ENCODE measurements around the gene ATP2A1.
A peak's percentile ranks its signal among the peaks of the same experiment; 100 is the strongest.
"Not testable (repeated sequence)": the region's sequence is repeated elsewhere in the genome, so short reads cannot be mapped to it uniquely, and the experiment has no call there.

Gene ATP2A1

DNA sequence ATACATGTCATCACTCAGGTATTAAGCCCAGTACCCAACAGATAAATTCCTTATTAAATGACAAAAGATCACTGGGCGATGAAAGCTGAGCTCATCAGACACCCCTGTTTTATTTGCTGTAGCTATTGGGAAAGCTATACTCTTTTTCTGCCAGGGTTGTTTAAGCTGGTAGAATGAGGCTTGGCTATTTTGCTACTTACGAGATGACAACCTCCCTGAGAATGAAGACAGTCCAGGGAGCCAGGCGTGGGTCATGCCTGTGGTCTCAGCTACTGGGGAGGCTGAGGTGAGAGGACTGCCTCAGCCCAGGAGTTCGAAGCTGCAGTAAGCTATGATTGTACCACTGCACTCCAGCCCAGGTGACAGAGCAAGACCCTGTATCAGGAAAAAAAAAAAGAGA, 19.0 kb upstream of the ATP2A1 start:
- no peak for DNase-seq (ENCODE audit: low read depth in 2 of 2)

DNA sequence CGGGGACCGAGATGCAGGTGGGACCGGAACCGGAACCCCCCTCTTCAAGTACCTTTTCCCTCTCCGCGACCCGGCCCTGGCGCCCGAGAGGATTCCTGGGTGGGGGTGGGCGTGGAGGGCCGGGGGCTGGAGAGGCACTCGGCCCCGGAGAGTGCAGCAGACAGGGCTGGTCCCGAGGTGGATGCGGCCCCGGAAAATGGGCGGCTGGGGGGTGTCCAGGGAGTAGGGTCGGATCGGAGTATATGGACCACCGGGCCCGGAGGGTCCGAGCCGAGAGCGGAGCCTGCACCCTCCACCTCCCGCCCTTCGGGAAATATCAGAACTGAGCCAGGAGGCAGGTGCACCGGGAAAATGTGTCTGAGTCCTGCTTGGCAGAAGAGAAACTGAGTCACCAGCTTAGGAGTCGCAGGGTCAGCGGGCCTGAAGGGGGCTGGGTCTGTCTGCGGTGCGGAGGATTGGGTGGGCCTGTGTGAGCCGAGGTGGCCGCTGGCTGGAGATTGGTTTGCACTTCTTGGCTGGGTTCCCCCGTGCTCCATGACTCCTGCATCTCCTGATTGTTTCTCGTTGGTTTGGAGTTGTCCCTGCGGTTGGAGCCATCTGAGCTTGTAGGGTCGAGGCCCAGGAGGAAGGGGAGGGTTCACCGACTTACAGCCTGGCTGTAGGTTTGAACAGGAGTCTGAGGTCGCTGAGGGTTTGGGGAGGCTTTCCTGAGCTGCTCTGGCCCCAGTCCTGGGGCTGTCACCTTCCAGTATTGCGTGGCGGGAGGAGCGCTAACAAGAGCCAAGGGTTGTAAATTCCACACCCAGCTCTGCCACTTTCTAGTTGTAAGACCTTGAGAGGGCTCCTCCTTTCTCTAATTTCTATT, 14.1 kb upstream of the ATP2A1 start:
- DNase-seq (ENCODE audit: low read depth in 2 of 2) = no peak

DNA sequence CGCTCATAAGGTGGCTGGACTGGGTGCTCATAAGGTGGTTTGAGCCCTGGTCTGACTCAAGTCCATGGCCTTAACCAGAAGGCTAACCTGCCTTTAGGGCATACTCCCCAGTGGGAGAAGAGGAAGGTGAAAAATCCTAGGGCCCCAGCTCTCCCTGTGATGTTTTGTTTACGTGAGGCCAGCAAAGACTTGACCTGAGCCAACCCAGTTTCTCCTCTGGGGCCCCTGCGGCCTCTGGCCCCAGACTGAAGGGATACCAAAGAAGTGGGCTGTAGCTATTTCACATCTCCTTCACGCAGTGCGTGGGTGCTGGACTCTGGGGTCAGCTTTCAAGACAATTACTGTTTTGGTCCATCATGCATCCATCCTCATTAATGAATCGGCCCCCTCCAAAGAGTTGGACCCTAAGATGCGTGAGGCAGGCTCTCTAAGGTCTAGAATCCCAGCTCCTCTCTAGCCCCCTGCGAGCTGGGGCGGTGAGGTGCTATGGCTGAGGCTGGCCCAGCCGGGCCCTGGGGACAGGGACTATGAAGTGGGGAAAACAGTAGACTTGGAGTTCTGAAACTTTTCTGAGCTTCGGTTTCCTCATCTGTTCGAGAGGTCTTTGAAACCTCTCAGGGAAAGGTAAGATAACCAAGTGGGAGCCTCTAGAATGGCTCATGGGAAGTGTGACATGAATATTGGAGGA, 13.1 kb upstream of the ATP2A1 start:
- no peak for DNase-seq (ENCODE audit: low read depth in 2 of 2)

DNA sequence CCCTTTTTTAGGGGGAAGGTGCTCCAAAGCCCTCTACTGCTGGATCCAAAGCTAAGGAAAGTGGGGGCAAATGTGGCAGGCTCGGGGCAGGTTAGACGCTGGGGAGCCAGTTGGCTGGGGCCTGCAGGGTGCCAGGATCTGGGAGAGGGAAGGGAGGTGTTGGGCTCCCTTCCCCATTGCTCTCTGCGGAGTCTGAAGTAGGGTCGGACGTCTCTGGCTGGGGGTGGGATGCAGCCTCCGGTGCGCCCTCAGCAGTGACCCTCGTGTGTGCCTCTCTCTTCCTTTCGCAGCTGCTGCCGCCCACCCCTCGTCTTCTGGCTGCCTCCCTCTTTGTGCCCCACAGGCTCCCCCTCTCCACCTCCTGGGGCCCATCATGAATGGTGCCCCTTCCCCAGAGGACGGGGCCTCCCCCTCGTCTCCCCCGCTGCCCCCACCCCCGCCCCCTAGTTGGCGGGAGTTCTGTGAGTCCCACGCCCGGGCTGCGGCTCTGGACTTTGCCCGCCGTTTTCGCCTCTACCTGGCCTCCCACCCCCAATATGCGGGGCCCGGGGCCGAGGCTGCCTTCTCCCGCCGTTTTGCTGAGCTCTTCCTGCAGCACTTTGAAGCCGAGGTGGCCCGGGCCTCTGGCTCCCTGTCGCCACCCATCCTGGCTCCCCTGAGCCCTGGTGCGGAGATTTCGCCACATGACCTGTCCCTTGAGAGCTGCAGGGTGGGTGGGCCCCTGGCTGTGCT, 12.4 kb upstream of the ATP2A1 start:
- DNase-seq (ENCODE audit: low read depth in 2 of 2) = no peak

DNA sequence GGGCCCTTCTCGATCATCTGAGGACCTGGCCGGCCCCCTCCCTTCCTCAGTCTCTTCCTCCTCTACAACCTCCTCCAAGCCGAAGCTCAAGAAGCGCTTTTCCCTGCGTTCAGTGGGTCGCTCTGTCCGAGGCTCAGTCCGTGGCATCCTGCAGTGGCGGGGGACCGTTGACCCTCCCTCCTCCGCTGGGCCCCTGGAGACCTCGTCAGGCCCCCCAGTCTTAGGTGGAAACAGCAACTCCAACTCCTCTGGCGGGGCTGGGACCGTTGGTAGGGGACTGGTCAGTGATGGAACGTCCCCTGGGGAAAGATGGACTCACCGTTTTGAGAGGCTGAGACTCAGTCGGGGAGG, 11.9 kb upstream of the ATP2A1 start:
- no peak for DNase-seq (ENCODE audit: low read depth in 2 of 2)

DNA sequence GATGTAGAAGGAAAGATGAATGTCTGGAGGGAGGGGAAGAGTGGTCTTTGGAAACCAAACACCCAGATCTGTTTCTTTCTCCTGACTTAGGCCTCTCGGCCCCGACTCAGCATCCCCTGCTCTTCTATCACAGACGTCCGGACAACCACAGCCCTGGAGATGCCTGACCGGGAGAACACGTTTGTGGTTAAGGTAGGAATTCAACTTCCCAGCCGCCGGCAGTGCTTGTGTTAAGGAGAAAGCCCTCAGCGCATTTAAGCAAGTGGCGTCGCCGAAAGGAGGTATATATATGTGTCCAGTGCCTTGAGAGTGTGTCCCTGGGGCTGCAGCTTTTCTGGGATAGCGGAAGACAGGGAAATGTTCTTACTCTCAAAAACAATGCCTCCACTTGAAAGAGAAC, 11.0 kb upstream of the ATP2A1 start:
- DNase-seq (ENCODE audit: low read depth in 2 of 2) = no peak

DNA sequence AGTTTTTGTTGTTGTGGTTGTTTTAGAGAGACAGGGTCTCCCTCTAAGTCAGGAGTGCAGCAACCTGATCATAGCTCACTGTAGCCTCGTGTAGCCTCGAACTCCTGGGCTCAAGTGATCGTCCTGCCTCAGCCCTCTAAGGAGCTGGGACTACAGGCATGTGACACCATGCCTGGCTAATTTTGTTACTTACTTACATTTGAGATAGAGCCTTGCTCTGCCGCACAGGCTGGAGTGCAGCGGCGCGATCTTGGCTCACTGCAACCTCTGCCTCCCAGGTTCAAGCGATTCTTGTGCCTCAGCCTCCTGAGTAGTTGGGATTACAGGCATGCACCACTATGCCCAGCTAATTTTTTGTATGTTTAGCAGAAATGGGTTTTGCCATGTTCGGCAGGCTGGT, 10.6 kb upstream of the ATP2A1 start:
- DNase-seq (ENCODE audit: low read depth in 2 of 2) = not testable (repeated sequence)

DNA sequence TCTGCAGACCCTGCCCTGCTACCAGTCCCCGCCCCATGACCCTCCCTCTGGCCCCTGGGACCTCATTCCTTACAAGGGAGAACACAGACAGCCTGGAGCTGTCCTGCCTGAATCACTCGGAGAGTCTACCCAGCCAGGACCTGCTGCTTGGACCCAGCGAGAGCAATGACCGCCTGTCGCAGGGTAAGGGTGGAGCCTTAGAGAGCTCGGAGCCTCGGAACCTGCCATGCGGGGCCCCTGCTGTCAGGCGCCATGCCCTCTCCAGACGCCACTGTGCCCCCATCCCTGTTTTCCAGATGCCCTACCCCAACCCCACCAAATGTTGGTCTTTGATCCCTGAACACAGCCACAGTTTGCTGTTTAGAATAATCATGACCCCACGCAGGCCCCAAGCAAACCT, 9.1 kb upstream of the ATP2A1 start:
- DNase-seq (ENCODE audit: low read depth in 2 of 2) = no peak

DNA sequence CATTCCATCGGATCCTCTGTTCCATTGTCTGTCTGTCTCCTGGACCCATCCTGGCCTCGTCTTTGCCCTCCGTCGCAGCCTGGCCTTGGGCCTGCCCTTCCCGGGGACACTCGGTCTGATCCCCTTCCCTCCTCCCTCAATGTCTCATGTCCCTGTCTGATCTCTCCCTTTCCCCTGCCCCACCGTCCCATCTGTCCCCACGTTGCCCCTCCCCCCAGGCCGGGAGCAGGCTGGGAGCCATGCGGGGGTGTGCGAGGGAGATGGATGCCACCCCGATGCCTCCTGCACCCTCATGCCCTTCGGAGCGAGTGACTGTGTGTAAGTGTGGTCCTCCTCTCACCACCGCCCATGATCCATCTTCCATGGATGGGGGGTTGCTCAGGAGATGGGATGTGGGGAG, 5.3 kb upstream of the ATP2A1 start:
- no peak for DNase-seq (ENCODE audit: low read depth in 2 of 2)

DNA sequence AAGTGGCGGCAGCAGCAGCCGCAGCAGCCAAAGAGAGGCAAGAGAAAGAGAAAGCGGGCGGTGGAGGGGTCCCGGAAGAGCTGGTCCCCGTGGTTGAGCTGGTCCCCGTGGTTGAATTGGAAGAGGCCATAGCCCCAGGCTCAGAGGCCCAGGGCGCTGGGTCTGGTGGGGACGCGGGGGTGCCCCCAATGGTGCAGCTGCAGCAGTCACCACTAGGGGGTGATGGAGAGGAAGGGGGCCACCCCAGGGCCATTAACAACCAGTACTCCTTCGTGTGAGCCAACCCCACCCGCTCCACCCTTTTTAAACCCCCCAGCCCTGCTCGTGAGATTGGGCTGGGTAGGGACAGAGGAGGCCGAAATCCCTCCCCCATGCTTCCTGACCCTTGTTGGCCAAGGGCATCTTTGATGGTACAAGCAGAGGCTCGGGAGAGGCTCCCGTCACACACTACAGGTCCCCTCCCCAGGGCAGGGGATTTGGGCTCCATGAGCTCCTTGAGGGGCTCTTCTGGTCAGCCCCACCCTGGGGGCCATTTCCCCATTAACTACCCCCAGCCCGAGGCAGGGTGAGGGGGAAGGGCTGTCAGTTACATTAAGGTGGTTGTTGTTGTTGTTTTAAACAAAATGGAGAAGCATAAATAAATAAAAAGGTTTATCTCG, 4.6 kb upstream of the ATP2A1 start:
- peak in 1 of 2 donors; percentile 23 for DNase-seq (ENCODE audit: low read depth in 2 of 2)

DNA sequence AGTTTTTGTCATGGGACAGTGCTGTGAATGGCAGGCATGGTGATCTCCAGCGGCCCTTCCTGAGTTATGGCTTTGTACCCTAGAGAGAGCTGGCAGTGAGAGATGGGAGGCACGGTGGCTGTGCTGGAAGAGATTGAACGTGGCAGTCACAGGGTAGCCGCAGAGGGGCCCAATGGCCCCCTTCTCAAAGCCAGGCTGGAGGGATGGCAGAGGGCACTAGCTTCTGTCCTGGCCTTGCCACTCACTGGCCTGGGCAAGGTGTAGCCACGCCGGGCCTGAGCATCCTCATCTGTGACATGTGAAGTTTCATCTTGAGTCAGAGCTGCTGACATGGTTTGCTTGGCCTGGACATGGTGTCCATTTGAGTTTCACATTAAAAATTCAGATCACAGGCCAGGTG, 3.9 kb upstream of the ATP2A1 start:
- no peak for DNase-seq (ENCODE audit: low read depth in 2 of 2)

DNA sequence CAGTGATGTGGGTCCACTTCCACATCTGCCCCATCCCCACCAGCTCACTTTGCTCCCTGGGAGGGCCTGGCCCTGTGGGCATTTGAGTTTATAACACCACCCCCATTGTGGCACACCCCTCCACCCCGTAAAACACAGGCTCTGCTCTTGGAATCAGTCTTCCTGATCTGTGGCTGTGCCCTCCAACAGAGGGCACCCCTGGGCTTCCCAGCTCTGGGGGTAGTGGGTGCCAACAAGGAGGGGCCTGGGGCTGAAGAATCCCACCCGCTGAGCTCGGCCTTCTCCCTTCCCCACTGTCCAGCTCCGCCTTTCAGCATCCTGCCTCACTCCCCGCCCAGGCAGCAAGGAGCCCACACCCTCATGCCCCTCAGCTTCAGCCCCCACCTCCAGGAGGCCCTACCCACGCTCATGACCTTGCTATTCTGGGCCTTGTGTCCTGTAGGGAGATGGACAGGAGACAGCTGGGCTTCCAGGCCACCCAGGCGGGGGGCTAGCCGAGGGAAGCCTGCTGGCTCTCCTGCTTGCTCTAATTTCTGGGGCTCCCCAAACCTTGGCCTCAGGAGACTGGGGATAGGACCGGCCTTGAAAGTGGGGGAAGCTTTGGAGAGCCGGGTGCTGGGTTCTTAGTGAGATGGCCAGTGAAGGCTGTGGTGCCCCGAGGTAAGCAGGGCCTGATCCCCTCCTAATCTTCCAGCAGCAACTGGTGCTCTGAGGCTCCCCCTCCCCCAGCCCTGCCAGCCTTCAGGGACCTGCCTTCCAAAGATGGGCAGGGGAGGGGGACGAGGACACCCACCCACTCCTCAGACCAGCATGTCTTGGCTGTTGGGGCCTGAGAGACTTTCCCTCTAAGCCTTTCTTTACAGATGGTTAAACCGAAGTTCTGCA, 2.9 kb upstream of the ATP2A1 start:
- DNase-seq (ENCODE audit: low read depth in 2 of 2) = no peak

DNA sequence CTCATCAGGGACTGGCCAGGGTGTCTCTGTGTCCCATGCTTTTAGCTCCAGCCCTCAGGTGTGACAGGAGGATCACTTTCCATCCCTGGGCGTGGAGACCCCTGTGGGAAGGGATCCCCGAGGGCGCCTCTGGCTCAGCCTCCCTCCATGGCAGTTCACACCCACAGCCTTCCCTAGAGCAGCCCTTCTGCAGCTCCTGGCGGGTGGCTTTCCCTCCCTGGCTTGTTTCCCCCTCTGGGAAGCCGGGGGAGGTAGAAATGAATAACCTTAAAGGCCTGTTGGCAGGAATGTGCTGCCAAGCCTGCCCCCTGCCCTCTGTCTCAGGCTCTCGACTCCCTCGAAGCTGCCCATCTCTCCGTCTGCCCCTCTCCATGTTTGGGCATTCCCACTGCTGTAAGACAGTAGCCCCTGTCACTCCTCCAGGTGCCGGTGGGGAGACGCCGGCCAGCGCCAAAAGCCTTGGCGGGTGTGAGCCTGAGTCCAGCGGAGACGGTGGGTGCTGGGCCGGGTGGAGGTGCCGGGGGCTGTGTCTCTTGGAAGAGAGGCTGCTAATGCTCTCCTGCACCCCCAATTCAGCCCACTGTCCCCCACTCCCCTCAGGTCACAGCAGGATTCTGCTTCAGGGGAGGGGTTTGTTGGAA, 2.1 kb upstream of the ATP2A1 start:
- no peak for DNase-seq (ENCODE audit: low read depth in 2 of 2)

DNA sequence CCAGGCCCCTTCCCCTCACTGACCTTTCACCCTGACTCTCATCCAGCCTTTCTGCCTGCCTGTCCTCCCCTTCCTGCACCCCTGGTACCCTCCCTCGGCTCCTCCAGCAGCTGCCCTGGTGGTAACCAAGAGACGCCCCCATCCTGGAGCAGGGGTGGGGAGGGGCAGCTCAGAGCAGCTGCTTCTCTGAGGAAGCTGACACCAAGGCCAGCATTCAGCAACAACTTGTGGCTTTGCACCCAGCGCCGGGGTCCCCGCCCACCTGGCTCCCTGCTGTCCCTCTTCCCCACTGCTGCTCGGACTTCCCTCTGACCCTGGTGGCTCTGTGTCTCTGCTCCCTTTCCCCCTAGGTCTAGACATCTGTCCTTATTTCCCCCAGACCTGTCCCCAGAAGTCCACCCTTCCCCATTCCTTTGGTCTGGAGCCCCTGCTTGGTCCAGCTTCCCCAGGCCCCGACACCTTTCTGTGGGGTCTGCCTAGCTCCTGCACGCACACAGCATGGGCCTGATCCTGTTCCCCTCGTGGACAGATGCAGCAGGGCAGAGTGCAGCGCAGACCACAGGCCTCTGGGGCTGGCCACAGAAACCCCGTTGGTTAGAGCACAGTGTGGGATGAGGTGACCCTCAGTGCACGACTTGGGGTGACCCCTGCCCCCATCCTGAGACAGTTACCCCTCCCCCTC, 1.2 kb upstream of the ATP2A1 start:
- no peak for DNase-seq (ENCODE audit: low read depth in 2 of 2)

DNA sequence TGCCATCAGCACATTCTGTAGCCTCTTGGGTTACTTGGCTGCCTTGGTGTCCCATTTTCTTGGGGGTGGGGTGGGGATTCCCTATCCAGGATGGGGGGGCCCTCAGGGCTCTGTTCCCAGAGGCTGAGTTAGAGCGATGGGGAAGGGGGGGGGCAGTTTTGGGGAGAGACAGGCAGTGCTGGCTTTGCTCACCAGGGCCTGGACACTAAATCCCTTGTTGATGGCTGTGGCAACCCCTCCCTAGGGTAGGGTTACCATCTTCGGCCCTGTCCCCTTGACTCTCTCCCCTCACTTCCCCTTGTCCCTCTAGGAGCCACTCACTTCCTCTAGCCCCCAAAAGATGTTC, 660 bp upstream of the ATP2A1 start:
- DNase-seq (ENCODE audit: low read depth in 2 of 2) = no peak

DNA sequence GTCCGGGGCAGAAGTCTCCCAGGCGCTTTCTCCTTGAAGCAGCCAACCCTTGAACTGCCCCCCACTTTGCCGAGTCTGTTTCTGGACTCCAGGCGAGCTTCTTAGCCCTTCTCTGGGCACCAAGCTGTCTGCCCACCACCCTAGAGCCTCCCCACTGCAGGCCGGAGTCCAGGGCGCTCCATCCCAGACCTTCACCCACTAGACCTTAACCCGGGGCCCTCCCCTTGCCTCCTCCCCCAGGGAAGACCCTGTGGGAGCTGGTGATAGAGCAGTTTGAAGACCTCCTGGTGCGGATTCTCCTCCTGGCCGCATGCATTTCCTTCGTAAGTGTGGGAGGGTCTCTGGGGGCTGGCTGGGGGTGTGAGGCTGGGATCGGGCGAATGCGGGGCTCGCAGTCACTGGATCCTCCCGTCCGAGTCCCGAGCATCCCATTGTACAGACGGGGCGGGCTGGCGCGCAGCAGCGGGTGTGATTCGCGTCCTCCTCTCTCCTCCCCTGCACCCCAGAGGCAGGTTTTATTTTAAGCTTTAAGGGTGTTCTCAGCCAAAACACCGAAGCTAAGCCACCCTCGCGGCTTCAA, 1.1 kb downstream of the ATP2A1 start:
- no peak for DNase-seq (ENCODE audit: low read depth in 2 of 2)

DNA sequence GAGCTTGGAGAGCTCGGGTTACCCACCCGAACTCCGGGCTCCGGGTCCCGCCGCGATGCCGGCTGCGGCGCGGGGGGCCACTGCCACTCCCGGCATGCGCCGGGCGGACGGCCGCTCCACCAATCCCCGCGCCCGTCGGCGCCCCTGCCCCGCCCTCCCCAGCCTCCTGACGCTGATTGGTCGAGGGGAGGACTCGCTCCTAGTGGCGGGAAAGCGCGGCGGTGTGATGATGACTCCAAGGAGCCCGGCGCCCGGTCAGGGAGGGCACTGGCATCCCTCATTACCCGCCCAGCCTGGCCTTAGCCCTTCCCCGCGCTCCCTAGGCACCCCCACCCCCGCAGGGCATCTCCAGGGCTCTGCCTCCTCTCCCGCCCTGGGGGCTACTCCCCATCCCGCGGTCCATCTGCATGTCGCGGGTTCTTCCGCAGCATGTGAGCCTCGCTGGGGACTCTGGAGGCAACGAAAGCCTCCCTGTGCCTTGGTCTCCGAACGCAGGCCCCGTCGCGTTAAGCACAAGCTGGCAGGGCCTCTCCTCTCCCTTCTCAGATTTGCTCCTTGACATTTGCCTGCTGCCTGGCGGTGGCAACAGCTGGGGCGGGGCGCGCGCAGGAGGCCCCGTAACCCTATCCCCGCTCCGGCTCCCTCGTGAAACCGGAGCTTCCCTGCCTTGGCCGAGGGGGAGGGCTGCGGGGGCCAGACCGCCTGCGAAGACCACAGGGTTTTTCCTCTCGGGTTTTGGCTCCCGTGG, 1.7 kb downstream of the ATP2A1 start:
- peak; percentile 79 to 85 for DNase-seq (ENCODE audit: low read depth in 2 of 2)

DNA sequence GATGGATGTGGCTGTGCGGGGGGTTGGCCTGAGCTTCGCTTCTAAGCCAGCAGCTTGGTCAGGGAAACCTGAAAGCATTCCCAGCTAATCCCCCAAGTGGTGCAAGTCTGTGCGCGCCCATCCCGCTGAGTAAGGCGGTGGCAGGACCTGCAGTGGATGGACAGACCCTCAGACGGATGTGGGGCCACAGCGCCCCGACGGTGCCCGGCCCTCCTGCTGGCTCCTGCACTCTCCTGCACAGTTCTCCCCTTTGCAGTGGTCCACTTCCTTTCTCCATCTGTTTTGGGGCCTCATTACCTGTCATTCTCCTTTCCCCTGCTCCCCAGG, 2.3 kb downstream of the ATP2A1 start:
- DNase-seq (ENCODE audit: low read depth in 2 of 2) = no peak

DNA sequence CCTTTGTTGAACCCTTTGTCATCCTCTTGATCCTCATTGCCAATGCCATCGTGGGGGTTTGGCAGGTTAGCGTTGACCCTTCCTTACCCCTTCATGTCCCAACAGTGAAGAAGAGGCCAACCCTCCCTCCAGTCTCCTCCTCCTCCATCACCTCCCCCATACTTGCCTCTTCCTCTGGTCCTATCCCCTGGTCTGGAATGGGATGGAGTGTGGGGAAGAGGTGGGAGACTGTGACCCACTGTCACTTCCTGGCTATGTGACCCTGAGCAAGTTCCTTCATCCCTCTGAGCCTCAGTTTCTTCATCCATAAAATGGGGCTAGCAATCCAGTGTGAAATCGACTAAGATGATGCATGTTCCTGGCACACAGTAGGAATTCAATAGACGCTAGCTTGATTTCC, 2.7 kb downstream of the ATP2A1 start:
- DNase-seq (ENCODE audit: low read depth in 2 of 2) = no peak
